PC-9 (cell line): Measurements from ENCODE around the gene GALNT13. TPM values are rescaled to one million over a fixed set of nuclear protein-coding genes. Genes with fewer than 3 reads are reported as not detected.

Source experiments
- BruUV-seq: library from RNA; stranded (reverse); fragments of 400-500 nt; replicated peaks from 2 replicates; lab custom pipeline; 2021; lab: Mats Ljungman, UMichigan
- CTCF ChIA-PET: fragments of 300-600 bp; sonication (Branson Sonifier 250); formaldehyde crosslinking; loops from one replicate; lab custom pipeline; 2022; ENCODE audit warnings: antibody characterized with exemption; lab: Charles Lee
- POLR2A ChIA-PET: fragments of 300-600 bp; sonication (Branson Sonifier 250); formaldehyde crosslinking; loops from one replicate; lab custom pipeline; 2022; ENCODE audit warnings: antibody characterized with exemption; ENCODE audit not compliant: unreplicated experiment; lab: Charles Lee
- DNase-seq, 2 experiments: peaks; one replicate each; pipeline versions ENCODE4 v3.0.0 to v3.0.0-alpha.2; 2015 to 2022; ENCODE audit warnings: mixed read lengths in 1 of 2
- H2AFZ ChIP-seq: fragments of 200-600 bp; sonication (generic); 2 replicates; pipeline ENCODE4 v1.8.1; 2017; ENCODE audit warnings: antibody characterized with exemption
- H3F3A ChIP-seq: fragments of 200-600 bp; sonication (generic); 2 replicates; pipeline ENCODE4 v1.8.1; 2017; ENCODE audit warnings: antibody characterized with exemption, mild to moderate bottlenecking, low read depth; ENCODE audit not compliant: insufficient read depth
- H3K27ac ChIP-seq: fragments of 200-600 bp; sonication (generic); 2 replicates; pipeline ENCODE4 v1.6.1; 2016; ENCODE audit warnings: mixed run types
- H3K27me3 ChIP-seq: fragments of 200-600 bp; sonication (generic); 2 replicates; pipeline ENCODE4 v1.6.1; 2016; ENCODE audit warnings: low read depth, mixed run types; ENCODE audit not compliant: insufficient read depth
- H3K36me3 ChIP-seq: fragments of 200-600 bp; sonication (generic); 2 replicates; pipeline ENCODE4 v1.6.1; 2016; ENCODE audit warnings: low read depth, mixed run types
- H3K4me1 ChIP-seq: fragments of 200-600 bp; sonication (generic); replicated peaks from 2 replicates; pipeline ENCODE4 v1.6.1; 2016; ENCODE audit warnings: mixed run types; ENCODE audit not compliant: insufficient read depth
- H3K4me2 ChIP-seq: fragments of 200-600 bp; sonication (generic); 2 replicates; pipeline ENCODE4 v1.6.1; 2017; ENCODE audit warnings: mixed run types
- H3K4me3 ChIP-seq: fragments of 200-600 bp; sonication (generic); 2 replicates; pipeline ENCODE4 v1.6.1; 2016; ENCODE audit warnings: mixed run types
- H3K79me2 ChIP-seq: fragments of 200-600 bp; sonication (generic); 2 replicates; pipeline ENCODE4 v1.6.1; 2017; ENCODE audit warnings: low read depth, mixed run types
- H3K9me2 ChIP-seq: fragments of 200-600 bp; sonication (generic); 2 replicates; pipeline ENCODE4 v1.8.1; 2017; ENCODE audit warnings: mild to moderate bottlenecking; ENCODE audit not compliant: insufficient read depth
- H3K9me3 ChIP-seq: fragments of 200-600 bp; sonication (generic); 2 replicates; pipeline ENCODE4 v1.8.1; 2016; ENCODE audit warnings: low read depth; ENCODE audit not compliant: insufficient read depth
- H4K20me1 ChIP-seq: fragments of 200-600 bp; sonication (generic); 2 replicates; pipeline ENCODE4 v1.8.1; 2017; ENCODE audit not compliant: insufficient read depth
- EZH2 ChIP-seq: fragments of 200-600 bp; sonication (generic); IDR thresholded peaks from 2 replicates; pipeline ENCODE4 v1.8.0; 2017; ENCODE audit warnings: antibody characterized with exemption, low read depth
- intact Hi-C: fragments of 100-400 bp; cut with micrococcal nuclease; formaldehyde crosslinking; loops from one replicate; pipeline ENCODE4 v1.10.0; 2022; ENCODE audit not compliant: unreplicated experiment
- total RNA-seq: library from RNA; stranded (reverse); gene quantifications from 2 replicates; pipeline ENCODE4 v1.2.3, GENCODE V29; 2021
- TF ChIP-seq, protein P1 (sequence below): fragments of 200-600 bp; sonication (generic); conservative IDR thresholded peaks from 2 replicates; pipeline ENCODE4 v1.6.1; 2017; ENCODE audit warnings: mixed run types, antibody characterized with exemption, mild to moderate bottlenecking, moderate library complexity

GALNT13 gene
- total RNA-seq, 1 experiment from 2014 or later: 3.6 TPM

DNA sequence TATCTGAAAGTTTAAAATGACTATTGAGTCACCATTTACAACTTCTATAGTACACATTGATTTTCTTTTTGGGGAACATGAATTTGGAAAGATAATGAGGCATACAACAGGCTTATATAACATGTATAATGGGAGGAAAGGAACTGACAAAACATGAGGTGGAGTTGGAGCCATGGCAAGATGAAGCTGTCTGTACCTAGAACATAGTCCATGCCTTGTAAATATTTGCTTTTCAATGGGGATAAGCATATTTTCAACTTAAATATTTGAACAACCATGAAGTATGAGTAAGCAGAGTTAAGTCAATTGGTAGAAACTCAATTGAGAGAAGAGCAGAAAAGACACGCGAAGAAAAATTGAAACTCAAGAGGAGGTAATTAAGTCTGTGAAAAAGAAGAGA lies 37.1 kb upstream of the GALNT13 start:
- Histone ChIP-seq H3K4me3 (no peak overlapping the region), H3K4me1 (no peaks in the 10 kb centered on the region), H4K20me1 (no peaks in the 10 kb centered on the region), H3K4me2 (no peak overlapping the region), H3K27ac (no peak overlapping the region), H3K9me2 (no peaks in the 10 kb centered on the region), H3F3A (no peaks in the 10 kb centered on the region), H3K36me3 (no peaks in the 10 kb centered on the region), H3K27me3 (no peaks in the 10 kb centered on the region), H2AFZ (no peak overlapping the region), H3K9me3 (no peaks in the 10 kb centered on the region), H3K79me2 (no peaks in the 10 kb centered on the region)
- CTCF ChIA-PET: no interaction called here
- BruUV-seq: no TSS peak
- TF ChIP-seq, protein P1, sequence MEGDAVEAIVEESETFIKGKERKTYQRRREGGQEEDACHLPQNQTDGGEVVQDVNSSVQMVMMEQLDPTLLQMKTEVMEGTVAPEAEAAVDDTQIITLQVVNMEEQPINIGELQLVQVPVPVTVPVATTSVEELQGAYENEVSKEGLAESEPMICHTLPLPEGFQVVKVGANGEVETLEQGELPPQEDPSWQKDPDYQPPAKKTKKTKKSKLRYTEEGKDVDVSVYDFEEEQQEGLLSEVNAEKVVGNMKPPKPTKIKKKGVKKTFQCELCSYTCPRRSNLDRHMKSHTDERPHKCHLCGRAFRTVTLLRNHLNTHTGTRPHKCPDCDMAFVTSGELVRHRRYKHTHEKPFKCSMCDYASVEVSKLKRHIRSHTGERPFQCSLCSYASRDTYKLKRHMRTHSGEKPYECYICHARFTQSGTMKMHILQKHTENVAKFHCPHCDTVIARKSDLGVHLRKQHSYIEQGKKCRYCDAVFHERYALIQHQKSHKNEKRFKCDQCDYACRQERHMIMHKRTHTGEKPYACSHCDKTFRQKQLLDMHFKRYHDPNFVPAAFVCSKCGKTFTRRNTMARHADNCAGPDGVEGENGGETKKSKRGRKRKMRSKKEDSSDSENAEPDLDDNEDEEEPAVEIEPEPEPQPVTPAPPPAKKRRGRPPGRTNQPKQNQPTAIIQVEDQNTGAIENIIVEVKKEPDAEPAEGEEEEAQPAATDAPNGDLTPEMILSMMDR: no peak
- no peak for TF ChIP-seq EZH2
- intact Hi-C loops: no loop called here
- POLR2A ChIA-PET: no interaction called here
- no peak for DNase-seq

DNA sequence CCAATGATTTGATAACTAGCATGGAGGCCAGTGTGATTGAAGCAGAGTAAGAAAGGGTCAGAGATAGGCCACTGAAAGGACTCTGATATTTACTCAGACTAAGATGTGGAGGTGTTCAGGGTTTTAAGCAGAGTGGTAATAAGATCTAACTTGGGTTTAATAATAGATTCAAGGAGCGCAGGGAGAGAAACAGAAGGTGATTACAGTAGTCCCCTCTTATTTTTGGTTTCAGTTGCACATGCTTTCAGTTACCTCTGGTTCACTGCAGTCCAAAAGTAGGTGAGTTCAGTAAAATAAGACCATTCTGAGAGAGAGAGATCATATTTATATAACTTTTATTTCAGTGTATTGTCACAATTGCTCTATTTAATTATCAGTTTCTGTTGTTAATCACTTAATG lies 13.5 kb upstream of the GALNT13 start:
- CTCF ChIA-PET: no interaction called here

DNA sequence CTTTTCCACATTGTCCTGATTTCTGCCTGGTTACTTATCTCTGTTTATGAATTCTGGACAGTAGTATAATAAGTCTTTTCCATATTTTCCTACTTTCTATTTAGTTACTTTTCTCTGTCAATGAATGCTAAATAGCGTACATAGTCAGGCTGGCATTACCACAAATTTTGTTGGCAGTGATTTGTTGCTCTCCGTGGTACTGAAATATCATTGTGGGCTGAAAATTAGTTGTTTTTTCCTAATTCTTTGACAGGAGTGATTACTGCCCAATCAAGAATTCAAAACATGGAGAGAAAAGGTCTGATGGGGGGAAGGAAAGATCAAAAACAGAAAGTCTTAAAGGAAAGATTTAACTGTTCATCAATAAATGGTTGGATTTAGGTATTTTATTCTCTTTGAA lies 7.7 kb upstream of the GALNT13 start:
- H3K4me2 ChIP-seq: no peak overlapping the region
- BruUV-seq: no TSS peak
- H3K4me1 ChIP-seq: no peaks in the 10 kb centered on the region
- ChIA-PET POLR2A (interaction anchor here (0.6 kb wide), 1 partner anchor 12 kb away, joined by 7 read pairs; no protein-coding TSS in a partner anchor), CTCF (no interaction called here)
- H3K79me2 ChIP-seq: no peaks in the 10 kb centered on the region
- H4K20me1 ChIP-seq: no peaks in the 10 kb centered on the region
- intact Hi-C loops: no loop called here
- no peak for DNase-seq
- H3K27ac ChIP-seq: no peak overlapping the region
- H3K4me3 ChIP-seq: no peak overlapping the region
- H3K27me3 ChIP-seq: no peaks in the 10 kb centered on the region
- no peak overlapping the region for H2AFZ ChIP-seq
- no peak for TF ChIP-seq EZH2
- TF ChIP-seq, protein P1: no peak
- H3K9me2 ChIP-seq: no peaks in the 10 kb centered on the region
- H3K36me3 ChIP-seq: no peaks in the 10 kb centered on the region
- no peaks in the 10 kb centered on the region for H3K9me3 ChIP-seq
- no peaks in the 10 kb centered on the region for H3F3A ChIP-seq

More for the DNA sequence above, 13.5 kb upstream of the GALNT13 start:
- no peak for DNase-seq
- H3F3A ChIP-seq: no peaks in the 10 kb centered on the region
- no peaks in the 10 kb centered on the region for H3K9me2 ChIP-seq
- no peak overlapping the region for H3K27ac ChIP-seq
- no peaks in the 10 kb centered on the region for H3K9me3 ChIP-seq
- no peaks in the 10 kb centered on the region for H3K4me1 ChIP-seq
- BruUV-seq: no TSS peak
- intact Hi-C loops: no loop called here
- H3K36me3 ChIP-seq: no peaks in the 10 kb centered on the region
- no peak overlapping the region for H2AFZ ChIP-seq
- H3K4me3 ChIP-seq: no peak overlapping the region
- H3K4me2 ChIP-seq: no peak overlapping the region
- H4K20me1 ChIP-seq: no peaks in the 10 kb centered on the region
- TF ChIP-seq, protein P1: no peak
- TF ChIP-seq EZH2: no peak
- H3K79me2 ChIP-seq: no peaks in the 10 kb centered on the region
- POLR2A ChIA-PET: no interaction called here
- no peaks in the 10 kb centered on the region for H3K27me3 ChIP-seq
